ENCODE data around the gene CHN2.

GRCh38 chr7:29202651-29203069 is 8.1 kb downstream of the CHN2 start:
- TF ChIP-seq CTCF (IDR thresholded peaks at IDR 0.05) = no peak
- no peak for TF ChIP-seq POLR2A (IDR thresholded peaks at IDR 0.05)

All from prostate gland (tissue), 2 donors.